GM23338 (cell line): ENCODE data around the gene UNK.
"Not testable (repeated sequence)": the region's sequence is repeated elsewhere in the genome, so short reads cannot be mapped to it uniquely, and the experiment has no call there.

Source experiments
- CTCF ChIP-seq, 2 experiments: fragments of 200-600 bp in 1 of 2; sonication (generic) in 1 of 2; conservative IDR thresholded peaks; 2 replicates each; pipeline versions ENCODE4 v1.5.1 to v1.6.1; 2016 to 2017; ENCODE audit warnings: antibody characterized with exemption in 2 of 2, low read depth in 2 of 2, mild to moderate bottlenecking in 2 of 2, moderate library complexity in 1 of 2
- REST ChIP-seq: IDR thresholded peaks from one replicate; pipeline ENCODE4 v1.6.1; 2018; ENCODE audit warnings: antibody characterized with exemption; ENCODE audit not compliant: unreplicated experiment

- TF ChIP-seq CTCF (conservative IDR thresholded peaks at IDR 0.05; ENCODE audit: low read depth in 2 of 2); REST: not testable (repeated sequence)
Measured at GRCh38 chr17:75868730-75869281, 84.2 kb downstream of the UNK start.
